ENCODE measurements around the gene CDIP1.
A peak's percentile ranks its signal among the peaks of the same experiment; 100 is the strongest.

Gene CDIP1

GRCh38 chr16:4533490-4533889 is 5.1 kb downstream of the CDIP1 start:
- no peak for DNase-seq (ENCODE audit: low read depth)
- no peak overlapping the region for H3K4me3 ChIP-seq (ENCODE audit: low read depth, low read length)
- TF ChIP-seq CTCF (conservative IDR thresholded peaks at IDR 0.05; ENCODE audit: low read depth, low read length): no peak

- no peak for TF ChIP-seq CTCF (conservative IDR thresholded peaks at IDR 0.05; ENCODE audit: low read depth, low read length)
- no peak overlapping the region for H3K4me3 ChIP-seq (ENCODE audit: low read depth, low read length)
- no peak for DNase-seq (ENCODE audit: low read depth)
Observed at GRCh38 chr16:4532238-4532637, 6.3 kb downstream of the CDIP1 start.

GRCh38 chr16:4531811-4532210 is 6.8 kb downstream of the CDIP1 start:
- no peak overlapping the region for H3K4me3 ChIP-seq (ENCODE audit: low read depth, low read length)
- no peak for TF ChIP-seq CTCF (conservative IDR thresholded peaks at IDR 0.05; ENCODE audit: low read depth, low read length)
- no peak for DNase-seq (ENCODE audit: low read depth)

GRCh38 chr16:4529085-4530060 is 9.2 kb downstream of the CDIP1 start:
- peak; percentile 62 for DNase-seq (ENCODE audit: low read depth)
- no peak for TF ChIP-seq CTCF (conservative IDR thresholded peaks at IDR 0.05; ENCODE audit: low read depth, low read length)
- H3K4me3 ChIP-seq (ENCODE audit: low read depth, low read length): no peak overlapping the region

GRCh38 chr16:4525634-4526277 is 12.8 kb downstream of the CDIP1 start:
- no peak for DNase-seq (ENCODE audit: low read depth)
- H3K4me3 ChIP-seq (ENCODE audit: low read depth, low read length): no peak overlapping the region
- TF ChIP-seq CTCF (conservative IDR thresholded peaks at IDR 0.05; ENCODE audit: low read depth, low read length): no peak

GRCh38 chr16:4525069-4525468 is 13.5 kb downstream of the CDIP1 start:
- no peak for TF ChIP-seq CTCF (conservative IDR thresholded peaks at IDR 0.05; ENCODE audit: low read depth, low read length)
- no peak overlapping the region for H3K4me3 ChIP-seq (ENCODE audit: low read depth, low read length)
- no peak for DNase-seq (ENCODE audit: low read depth)

Measured in choroid plexus epithelial cell (primary cell).